Measurements from ENCODE around the gene FOXO6.
"Not testable (repeated sequence)": the region's sequence is repeated elsewhere in the genome, so short reads cannot be mapped to it uniquely, and the experiment has no call there.

FOXO6 gene

DNA sequence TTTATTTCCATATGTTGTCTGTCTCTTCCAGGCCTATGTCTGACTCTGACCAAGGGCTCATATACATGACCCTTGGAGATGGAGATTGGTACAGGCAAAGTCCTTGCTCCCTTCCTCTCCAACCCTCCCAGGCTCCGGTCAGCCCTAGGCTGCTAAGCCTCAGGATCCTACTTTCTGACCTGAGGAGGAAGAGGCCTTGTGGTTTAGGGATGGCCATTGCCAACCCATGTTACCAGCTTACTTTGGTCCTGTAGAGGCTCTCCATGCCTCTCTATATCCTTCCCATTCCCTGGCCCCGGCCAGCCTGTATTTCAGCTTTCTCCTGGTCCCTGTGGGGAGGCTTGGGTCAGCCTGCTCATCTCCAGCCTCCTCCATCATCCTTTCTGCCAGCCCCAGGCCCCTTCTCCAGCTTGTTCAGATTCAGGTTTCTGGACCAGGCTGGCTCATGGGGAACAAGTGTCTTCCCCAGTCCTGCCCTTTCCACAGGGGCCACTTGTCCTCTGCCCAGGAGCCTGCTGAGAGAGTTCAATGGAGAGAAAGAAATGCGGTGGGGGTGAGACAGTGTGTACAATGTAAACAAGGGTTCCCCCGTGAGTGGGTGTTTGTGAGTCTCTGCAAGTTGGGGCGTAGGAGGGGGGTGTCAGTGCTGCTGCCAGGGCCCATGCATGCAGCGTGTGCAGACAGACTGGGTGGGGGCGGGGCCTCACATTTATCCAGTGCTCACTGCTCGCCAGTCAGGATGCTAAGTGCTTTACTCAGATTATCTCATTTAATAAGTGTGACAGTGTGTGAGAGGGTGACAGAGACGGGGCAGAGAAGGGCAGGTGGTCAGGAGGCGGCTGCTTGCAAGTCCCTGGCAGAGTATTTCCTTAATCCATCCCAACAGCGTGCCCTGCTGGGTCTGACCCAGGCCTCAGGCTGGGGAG lies 31.3 kb upstream of the FOXO6 start:
- DNase-seq: no peak

DNA sequence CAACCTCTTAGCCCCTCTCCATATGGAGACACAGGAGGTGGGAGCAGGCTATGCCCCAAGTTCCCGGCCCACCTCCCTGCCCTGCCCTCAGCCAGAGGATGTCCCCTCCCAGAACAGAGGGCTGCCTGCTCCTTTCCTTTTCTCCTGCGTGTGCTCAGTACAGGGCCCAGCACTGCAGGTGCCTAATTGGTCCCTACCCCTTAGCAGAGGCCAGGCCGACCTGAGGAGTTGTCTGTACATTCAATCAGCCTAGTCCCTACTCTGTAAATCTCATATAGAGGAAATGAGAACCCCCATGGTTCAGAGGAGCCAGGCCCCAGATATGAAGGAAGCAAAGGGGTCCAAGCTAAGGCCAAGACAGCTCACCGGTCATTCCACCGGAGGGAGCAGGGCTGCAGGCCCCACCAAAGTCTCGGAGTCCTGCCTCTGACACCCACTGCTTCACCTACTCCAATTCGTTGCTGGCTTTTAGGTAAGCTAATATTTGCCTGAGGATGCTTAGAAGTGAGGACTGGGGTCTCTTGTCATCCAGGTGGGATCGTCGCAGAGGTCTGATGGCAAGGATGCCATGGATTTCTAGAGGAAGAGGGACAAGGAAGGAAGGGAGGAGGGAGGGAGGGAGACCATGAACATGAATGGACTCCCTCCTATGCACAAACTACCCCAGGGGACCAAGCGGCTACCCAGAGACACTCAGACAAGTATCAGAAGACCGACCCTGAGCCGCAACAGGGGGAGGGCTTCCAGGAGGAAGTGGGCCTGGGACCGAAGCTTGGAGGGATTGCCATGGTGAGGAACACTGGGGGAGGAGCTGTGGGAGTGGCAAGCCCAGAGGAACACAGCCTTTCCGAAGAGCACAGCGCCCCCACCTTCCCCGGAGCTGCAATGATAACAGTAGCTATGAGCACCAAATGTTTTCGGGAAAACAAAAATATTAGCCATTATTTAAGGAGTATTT lies 30.4 kb upstream of the FOXO6 start:
- peak; percentile 16 for DNase-seq

- DNase-seq: no peak
Measured at GRCh38 chr1:41331546-41331917, 29.7 kb upstream of the FOXO6 start.

- not testable (repeated sequence) for DNase-seq
Measured at GRCh38 chr1:41332161-41332560, 29.1 kb upstream of the FOXO6 start.

DNA sequence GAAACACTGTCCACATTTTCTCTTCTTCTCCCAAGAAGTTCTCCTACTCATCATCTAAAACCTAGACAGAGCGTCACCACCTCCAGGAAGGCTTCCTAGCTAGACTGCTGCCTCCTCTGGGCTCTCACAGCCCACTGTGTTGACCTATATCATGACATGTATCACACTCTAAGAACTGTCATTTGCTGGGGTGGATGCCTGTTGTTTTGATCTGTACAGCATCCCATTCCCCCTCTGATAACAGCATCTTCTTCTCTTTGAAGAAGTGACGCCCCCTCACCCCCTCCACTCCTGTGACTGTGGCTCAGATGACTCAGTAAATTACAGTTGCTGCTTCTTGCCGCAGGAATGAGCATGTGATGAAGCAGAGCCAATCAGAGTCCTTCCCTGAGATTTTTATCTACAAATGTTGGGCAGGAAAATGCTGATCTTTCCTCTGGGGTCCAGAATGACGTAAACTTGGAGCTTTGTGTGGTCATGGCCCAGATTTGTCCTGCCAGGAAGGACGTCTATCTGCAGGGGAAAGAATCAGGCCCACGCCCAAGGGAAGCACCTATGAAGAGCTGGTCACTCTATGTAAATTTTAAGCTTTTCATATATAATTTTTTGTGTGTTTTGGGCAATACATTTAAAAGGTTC lies 28.0 kb upstream of the FOXO6 start:
- DNase-seq: peak; percentile 80

- no peak for DNase-seq
Measured at GRCh38 chr1:41338820-41339219, 22.4 kb upstream of the FOXO6 start.

DNA sequence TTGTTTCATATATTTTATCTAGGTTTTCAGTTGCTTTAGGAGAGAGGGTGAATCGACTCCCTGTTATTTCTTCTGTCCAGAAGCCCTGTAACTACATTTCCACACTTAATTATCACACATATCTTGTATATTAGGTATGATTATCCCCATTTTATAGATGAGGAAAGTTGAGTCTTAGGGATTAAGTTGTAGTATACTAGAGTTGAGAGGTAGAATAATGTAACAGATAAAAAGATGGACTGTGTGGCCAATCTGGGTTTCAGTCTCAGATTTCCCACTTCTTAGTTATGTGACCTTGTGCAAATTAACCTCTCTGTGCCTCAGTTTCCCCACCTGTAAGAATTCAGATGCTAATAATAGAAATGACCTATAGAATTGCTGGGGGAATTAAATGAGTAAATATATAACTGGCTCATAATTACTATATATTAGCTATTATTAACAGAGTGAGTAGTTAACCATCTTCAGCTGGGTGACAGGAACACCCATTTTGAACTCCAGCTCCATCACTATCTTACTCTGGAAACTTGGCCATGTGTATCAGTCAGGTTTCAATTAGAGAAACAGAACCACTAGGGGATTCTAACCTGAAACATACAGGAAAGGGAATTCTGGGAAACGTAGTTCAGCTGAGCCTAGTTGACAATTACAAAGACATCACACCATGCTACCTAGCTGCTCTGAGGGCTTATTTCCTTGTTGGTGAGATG lies 20.4 kb upstream of the FOXO6 start:
- no peak for DNase-seq

- no peak for DNase-seq
Measured at GRCh38 chr1:41341365-41341683, 19.9 kb upstream of the FOXO6 start.

DNA sequence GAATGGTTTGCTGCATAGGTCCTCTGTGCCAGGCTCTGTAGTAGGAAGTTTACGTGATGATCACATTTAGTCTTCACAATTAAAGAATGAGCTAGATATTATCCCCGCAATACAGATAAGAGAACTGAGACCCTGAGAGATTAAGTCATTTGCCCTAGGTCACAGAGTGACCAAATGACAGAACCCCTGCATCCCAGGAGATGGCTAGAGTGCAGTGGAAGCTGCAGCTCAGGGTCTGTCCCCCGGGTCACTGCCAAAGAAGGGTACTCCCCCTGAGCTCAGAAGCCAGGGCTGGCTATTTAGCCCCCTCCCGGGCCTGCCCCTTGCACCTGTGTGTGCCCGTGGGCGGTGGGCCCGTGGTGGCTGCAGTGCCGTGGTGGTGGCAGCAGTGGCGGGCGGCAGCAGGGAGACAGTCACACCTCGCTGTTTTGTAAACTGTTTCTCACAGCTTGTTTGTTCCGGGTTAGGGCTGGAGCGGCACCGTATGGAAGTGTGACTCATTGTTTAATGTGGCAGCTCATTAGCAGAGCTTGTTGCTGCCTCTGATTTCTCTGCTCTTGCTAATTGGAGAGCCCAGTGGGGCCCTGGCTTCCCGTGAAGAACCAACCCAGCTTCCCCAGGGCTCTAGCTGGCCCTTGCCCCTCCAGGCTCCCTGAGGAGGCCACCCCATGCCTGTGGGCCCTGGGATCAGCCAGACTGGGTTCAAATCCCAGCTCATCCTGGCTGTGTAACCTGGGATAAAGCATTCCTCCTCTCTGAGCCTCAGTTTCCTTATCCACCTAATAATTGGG lies 19.3 kb upstream of the FOXO6 start:
- no peak for DNase-seq

GRCh38 chr1:41342774-41343355 lies 18.4 kb upstream of the FOXO6 start:
- no peak for DNase-seq

DNA sequence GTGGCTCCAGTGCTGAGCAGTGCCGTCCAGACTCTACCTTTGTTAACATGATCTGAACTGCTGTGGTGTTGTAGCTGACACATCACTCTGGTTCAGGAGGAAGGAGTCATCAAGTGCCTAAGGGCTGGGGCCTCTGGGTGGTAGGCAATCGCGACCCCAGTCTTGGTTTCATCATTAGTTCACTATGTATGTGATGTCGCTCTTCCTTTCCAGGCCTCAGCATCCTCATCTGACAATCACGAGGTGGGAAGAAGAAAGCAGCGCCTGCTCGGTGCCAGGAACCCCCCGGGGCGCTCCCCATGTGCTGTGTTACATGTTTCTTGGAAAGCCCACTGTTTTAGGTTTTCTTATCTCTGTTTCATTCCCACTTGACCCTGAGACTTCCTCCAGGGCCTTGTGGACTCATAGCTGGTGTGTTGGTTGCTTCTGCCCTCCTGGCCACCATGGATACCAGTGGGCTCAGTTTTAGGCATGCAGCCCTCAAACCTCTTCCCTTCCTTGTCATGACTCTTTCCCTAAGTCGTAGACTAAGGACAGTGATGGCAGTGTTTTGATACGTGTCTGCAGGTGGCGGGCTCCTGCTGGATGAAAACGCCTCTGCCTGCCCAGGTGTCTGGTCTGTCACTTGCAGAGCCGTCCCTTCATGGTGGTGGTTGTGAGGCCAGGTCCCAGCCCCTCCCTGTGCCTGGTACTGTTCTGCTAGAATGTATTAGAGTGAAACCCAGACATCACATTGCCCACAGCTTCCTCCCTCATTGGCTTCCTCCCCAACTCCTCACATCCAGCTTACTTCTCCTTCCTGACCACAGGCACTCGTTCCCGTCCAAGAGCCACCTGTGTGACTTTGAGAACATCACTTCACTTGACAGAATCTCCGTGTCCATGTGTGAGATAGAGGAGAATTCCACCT lies 17.2 kb upstream of the FOXO6 start:
- DNase-seq: no peak

DNA sequence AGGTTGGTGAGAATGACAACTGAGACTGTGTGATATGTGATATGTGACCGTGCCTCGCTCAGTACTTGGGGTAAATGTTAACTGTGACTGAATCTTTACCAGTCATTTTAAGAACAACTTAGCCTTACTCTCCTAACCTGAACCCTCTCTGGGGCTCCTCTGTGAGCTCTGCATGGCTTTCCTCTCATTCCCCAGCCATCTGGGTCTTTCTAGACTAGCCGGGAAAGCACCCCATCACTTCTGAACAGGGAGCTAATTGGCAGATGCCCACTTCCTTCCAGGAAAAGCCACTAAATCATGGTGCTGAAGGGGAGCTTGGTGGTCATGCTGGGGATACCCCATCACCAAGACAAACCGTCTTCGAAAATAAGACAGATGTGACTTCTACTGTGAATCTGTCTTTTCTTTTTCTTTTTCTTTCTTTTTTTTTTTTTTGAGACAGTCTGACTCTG lies 16.5 kb upstream of the FOXO6 start:
- no peak for DNase-seq

- no peak for DNase-seq
Measured at GRCh38 chr1:41345434-41346075, 15.7 kb upstream of the FOXO6 start.

DNA sequence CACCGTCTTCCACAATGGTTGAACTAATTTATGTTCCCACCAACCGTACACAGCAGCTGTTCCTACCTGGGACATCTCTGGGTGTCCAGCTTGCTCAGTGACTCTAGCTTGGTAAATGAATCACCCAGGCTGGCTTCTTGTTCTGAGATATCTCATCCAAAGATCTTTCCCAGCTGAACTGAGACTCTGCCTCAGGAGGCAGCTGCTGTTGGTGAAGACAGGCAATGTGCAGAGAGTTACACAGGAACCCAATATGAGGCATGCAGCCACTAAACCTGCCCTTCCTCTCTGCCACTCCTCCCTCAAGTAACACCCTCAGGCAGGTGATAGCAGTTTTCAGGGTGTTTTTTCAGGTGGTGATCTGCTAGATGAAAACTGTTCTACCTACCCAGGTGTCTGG lies 14.0 kb upstream of the FOXO6 start:
- DNase-seq: no peak

DNA sequence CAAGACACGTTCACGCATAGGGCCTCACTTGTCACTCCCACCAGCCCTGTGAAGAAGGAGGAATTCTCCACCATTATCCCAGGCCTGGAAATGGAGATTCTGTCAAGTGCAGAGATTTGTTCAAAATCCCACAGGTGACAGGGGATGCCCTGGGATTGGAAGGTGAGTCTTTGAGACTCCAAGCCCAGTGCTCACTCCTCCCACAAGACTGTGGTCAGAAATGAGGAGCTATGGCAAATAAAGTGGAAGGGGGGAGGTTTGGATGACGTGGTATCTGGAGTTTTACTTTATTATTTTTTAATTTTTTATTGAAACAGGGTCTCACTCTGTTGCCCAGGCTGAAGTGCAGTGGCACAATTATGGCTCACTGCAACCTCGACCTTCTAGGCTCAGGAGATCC lies 12.8 kb upstream of the FOXO6 start:
- no peak for DNase-seq

GRCh38 chr1:41349361-41350054 lies 11.7 kb upstream of the FOXO6 start:
- no peak for DNase-seq

GRCh38 chr1:41350055-41350378 lies 11.2 kb upstream of the FOXO6 start:
- DNase-seq: no peak

DNA sequence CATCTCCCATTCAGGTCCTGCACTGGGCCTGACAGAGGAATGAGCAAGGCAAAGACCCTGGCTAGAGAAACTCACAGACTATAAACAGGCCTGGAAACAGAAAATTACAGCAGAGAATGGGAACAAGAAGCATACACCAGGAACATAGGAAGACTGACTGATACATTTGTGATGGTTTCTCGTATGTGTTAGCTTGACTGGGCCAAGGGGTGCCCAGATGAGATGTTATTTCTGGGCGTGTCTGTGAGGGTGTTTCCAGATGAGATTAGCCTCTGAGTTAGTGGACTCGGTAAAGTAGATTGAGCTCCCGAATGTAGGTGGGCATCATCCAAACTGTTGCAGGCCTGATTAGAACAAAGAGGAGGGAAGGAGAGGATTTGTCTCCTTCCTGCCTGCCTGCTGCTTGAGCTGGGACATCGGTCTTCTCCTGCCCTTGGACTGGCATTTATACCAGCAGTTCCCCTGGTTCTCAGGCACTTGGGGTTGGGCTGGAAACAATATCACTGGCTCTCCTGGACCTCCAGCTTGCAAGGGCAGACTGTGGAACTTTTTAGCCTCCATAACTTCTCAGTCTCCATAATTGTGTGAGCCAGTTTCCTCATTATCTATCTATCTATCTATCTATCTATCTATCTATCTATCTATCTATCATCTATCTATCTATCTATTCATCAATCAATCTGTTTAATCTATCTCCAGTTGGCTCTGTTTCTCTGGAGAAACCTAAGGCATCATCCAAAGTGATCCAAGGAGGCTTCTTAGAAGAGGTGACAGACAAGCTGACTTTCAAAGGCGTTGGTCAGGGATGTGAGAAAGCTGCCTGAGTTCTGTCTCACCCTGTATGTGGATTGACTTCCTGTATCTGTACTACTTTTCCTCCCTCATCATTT lies 9.7 kb upstream of the FOXO6 start:
- DNase-seq: no peak
